ENCODE data around the gene GPRIN1. TPM values are rescaled to one million over a fixed set of nuclear protein-coding genes. Genes with fewer than 3 reads are reported as not detected.

The GPRIN1 gene
- total RNA-seq, 1 experiment from 2014 or later, result 1.9 TPM

DNA sequence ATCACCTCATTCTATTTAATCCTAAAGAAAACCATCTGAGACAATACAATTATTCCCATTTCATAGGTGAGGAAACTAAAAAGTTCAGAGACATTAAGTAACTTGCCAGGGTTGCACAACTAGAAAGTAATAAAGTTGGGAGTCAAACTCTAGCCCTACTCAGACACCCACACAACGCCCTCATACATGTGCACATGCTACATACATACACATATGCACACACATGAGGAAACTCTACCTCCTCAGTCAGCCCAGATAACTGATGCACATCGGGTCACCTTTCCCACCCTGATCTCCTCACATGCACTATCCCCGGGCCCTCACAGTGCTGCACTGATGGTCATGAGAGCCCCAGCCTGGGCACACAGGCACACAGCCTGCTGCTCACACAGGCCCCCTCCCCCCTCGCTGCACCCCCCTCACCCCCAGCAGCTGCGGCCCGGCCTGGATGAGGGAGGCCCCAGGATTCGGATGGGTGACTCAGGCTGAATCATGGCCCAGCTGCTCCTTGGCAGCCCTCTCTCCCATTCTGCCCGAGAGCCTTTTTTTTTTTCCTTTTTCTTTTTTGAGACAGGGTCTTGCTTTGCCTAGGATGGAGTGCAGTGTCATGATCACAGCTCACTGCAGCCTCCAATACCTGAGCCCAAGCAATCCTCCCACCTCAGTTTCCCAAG is 5.0 kb upstream of the GPRIN1 start:
- no peak for DNase-seq
- Histone ChIP-seq H3K9me2 (replicated peaks; ENCODE audit: insufficient read depth, low read length) (no peaks in the 10 kb centered on the region), H3K9ac (ENCODE audit: low read length) (no peak overlapping the region), H4K20me1 (ENCODE audit: insufficient read depth, low read depth, low read length) (no peaks in the 10 kb centered on the region), H2AFZ (ENCODE audit: low read length) (no peak overlapping the region), H3K27me3 (ENCODE audit: low read length) (no peaks in the 10 kb centered on the region), H3K9me3 (ENCODE audit: low read length) (no peaks in the 10 kb centered on the region), H3K4me2 (ENCODE audit: low read depth, low read length, poor library complexity, severe bottlenecking) (no peak overlapping the region), H3K4me3 (ENCODE audit: low read length) (no peak overlapping the region), H3K79me2 (ENCODE audit: low read length) (no peaks in the 10 kb centered on the region), H3K36me3 (ENCODE audit: insufficient read depth, low read length) (no peaks in the 10 kb centered on the region), H3K27ac (ENCODE audit: low read length) (no peak overlapping the region), H3K4me1 (ENCODE audit: low read length) (peaks cover 5% of the 10 kb centered on the region)

DNA sequence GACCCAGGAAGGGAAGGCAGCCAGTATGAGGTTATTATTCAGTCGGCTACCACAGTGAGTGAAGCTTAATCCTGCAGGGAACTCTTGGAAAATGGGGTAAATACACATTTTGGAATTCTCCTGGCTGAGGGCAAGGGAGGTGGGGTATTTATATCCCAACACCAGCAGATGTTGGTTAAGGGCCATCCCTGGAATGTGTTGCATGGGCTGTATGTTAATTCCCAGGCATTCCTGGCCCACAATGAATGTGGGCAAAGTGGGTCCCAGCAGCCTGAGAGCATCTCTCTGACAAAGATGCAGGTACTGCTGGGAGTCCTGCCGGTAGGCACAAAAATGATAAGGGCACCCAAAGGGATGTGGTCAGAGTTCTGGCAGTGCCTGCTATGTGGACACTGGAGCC is 2.9 kb upstream of the GPRIN1 start:
- no peak for DNase-seq
- H3K27ac ChIP-seq (ENCODE audit: low read length), result no peak overlapping the region
- H2AFZ ChIP-seq (ENCODE audit: low read length), result no peak overlapping the region
- H3K36me3 ChIP-seq (ENCODE audit: insufficient read depth, low read length), result no peaks in the 10 kb centered on the region
- no peaks in the 10 kb centered on the region for H3K9me3 ChIP-seq (ENCODE audit: low read length)
- no peaks in the 10 kb centered on the region for H3K27me3 ChIP-seq (ENCODE audit: low read length)
- peaks cover 15% of the 10 kb centered on the region; the same call in 1 of the 2 replicates for H4K20me1 ChIP-seq (ENCODE audit: insufficient read depth, low read depth, low read length)
- no peaks in the 10 kb centered on the region for H3K9me2 ChIP-seq (replicated peaks; ENCODE audit: insufficient read depth, low read length)
- H3K9ac ChIP-seq (ENCODE audit: low read length), result no peak overlapping the region
- H3K4me3 ChIP-seq (ENCODE audit: low read length), result no peak overlapping the region
- peaks cover 12% of the 10 kb centered on the region for H3K4me1 ChIP-seq (ENCODE audit: low read length)
- no peaks in the 10 kb centered on the region for H3K79me2 ChIP-seq (ENCODE audit: low read length)
- no peak overlapping the region for H3K4me2 ChIP-seq (ENCODE audit: low read depth, low read length, poor library complexity, severe bottlenecking)

DNA sequence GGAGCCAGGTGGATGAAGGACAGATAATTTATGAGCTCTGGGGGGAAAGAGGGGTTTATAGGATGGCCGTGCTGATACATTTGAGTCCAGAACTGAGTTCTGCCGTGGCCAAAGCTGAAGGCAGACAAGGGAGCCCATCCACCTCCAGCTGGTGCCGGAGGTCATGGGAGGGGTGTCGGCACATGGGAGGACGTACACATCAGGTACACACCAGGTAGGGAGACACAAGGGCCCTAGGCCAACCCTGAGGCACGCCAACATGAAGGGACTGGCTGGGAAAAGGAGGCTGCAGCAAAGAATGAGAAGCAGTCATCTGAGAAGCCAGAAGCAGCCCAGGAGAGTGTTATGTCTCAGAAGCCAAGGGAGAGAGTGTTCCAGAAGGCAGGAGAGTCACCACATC is 2.1 kb upstream of the GPRIN1 start:
- H3K4me2 ChIP-seq (ENCODE audit: low read depth, low read length, poor library complexity, severe bottlenecking), result no peak overlapping the region
- no peak for DNase-seq
- no peaks in the 10 kb centered on the region for H3K9me3 ChIP-seq (ENCODE audit: low read length)
- no peak overlapping the region for H3K9ac ChIP-seq (ENCODE audit: low read length)
- H3K4me1 ChIP-seq (ENCODE audit: low read length), result peaks cover 12% of the 10 kb centered on the region
- peaks cover 15% of the 10 kb centered on the region; the same call in 1 of the 2 replicates for H4K20me1 ChIP-seq (ENCODE audit: insufficient read depth, low read depth, low read length)
- H3K27ac ChIP-seq (ENCODE audit: low read length), result no peak overlapping the region
- no peaks in the 10 kb centered on the region for H3K36me3 ChIP-seq (ENCODE audit: insufficient read depth, low read length)
- H3K4me3 ChIP-seq (ENCODE audit: low read length), result no peak overlapping the region
- no peak overlapping the region for H2AFZ ChIP-seq (ENCODE audit: low read length)
- no peaks in the 10 kb centered on the region for H3K27me3 ChIP-seq (ENCODE audit: low read length)
- H3K79me2 ChIP-seq (ENCODE audit: low read length), result no peaks in the 10 kb centered on the region
- no peaks in the 10 kb centered on the region for H3K9me2 ChIP-seq (replicated peaks; ENCODE audit: insufficient read depth, low read length)

DNA sequence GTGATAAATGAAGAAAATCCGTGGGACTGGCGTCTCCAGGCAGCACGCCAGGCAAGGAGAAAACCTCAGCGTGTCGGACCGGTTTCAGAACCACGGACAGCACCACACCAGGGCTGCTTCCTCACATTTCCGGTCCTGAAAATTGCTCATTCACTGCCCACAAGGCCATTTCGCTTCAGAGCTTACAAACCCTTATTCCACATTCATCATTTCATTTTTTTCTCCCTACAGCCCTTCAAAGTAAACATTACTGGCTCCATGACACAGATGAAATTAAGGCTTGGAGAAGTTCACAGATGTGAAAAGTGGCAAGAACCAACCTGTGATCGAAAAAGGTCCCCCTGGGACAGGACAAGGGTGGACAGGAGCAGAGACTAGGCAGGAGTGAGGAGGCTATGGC is 1.5 kb upstream of the GPRIN1 start:
- Histone ChIP-seq H3K9ac (ENCODE audit: low read length) (no peak overlapping the region), H3K27ac (ENCODE audit: low read length) (no peak overlapping the region), H2AFZ (ENCODE audit: low read length) (no peak overlapping the region), H3K4me2 (ENCODE audit: low read depth, low read length, poor library complexity, severe bottlenecking) (no peak overlapping the region), H3K36me3 (ENCODE audit: insufficient read depth, low read length) (no peaks in the 10 kb centered on the region), H4K20me1 (ENCODE audit: insufficient read depth, low read depth, low read length) (peaks cover 20% of the 10 kb centered on the region; the same call in 1 of the 2 replicates), H3K4me1 (ENCODE audit: low read length) (peaks cover 12% of the 10 kb centered on the region), H3K27me3 (ENCODE audit: low read length) (no peaks in the 10 kb centered on the region), H3K9me3 (ENCODE audit: low read length) (no peaks in the 10 kb centered on the region), H3K9me2 (replicated peaks; ENCODE audit: insufficient read depth, low read length) (no peaks in the 10 kb centered on the region), H3K4me3 (ENCODE audit: low read length) (no peak overlapping the region), H3K79me2 (ENCODE audit: low read length) (no peaks in the 10 kb centered on the region)
- peak; percentile 80 for DNase-seq

DNA sequence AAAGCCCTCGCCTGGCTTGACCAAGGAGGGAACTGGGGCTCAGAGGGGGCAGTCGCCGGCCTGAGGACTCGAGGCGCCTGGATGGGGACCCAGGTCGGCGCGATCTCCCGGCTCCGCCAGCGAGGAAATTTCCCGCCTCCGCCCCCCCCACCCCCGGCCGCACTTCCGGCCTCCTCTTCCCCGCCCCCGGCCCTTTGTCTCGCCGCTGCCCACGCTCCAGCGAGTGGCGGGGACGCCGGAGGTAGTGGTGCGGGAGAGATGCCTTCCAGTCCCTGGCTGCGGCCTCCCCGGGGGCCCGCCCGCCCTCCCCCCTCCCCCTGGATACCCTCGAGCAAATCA is 448 bp upstream of the GPRIN1 start:
- Histone ChIP-seq H3K4me2 (ENCODE audit: low read depth, low read length, poor library complexity, severe bottlenecking) (peak overlapping the region; percentile 95), H3K9me2 (replicated peaks; ENCODE audit: insufficient read depth, low read length) (no peaks in the 10 kb centered on the region)

DNA sequence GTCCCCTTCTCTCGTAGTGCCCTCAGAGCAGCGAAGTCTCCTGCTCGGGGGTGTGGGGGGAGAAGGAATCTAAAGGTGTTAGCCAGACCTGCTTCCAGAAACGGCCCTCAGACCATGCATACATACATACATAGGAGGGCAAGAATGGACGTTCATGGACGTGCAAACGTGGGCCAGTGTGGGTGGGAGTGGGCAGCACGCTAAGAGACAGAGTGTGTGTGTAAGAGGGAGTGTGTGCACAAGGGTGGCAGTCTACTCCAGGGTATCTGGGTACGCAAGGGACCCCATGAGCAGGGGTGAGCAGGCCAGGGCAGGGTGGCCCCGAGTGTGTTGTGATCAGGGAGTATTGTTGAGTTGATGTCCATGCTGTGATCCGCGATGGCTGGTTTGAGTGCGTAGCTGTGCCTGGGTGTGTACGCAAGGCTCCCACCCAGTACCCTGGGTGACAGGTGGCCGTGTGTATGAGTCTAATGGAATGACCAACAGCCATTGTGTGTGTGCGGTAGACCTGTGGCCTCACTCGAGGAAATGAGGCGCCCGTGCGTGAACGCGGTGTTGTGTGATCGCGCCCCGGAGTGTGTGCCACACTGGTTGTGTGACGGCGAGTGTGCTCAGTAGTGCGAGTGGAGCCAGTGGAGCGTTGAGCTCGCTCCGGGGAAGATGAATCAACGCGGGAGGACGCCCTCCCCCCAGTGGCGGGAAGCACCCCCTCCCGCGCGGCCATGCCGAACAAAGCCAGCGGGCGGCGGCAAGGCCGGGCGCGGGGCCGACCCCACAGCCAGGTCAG is 826 bp downstream of the GPRIN1 start:
- DNase-seq, result peak; percentile 61
- Histone ChIP-seq H3K9ac (ENCODE audit: low read length) (peak overlapping the region; percentile 74), H3K4me3 (ENCODE audit: low read length) (peak overlapping the region; percentile 76)

More for the DNA sequence above, 448 bp upstream of the GPRIN1 start:
- H3K27me3 ChIP-seq (ENCODE audit: low read length), result no peaks in the 10 kb centered on the region
- H2AFZ ChIP-seq (ENCODE audit: low read length), result peak overlapping the region; percentile 97
- H3K9ac ChIP-seq (ENCODE audit: low read length), result peak overlapping the region; percentile 80
- H4K20me1 ChIP-seq (ENCODE audit: insufficient read depth, low read depth, low read length), result peaks cover 24% of the 10 kb centered on the region; the same call in 1 of the 2 replicates
- peaks cover 12% of the 10 kb centered on the region for H3K4me1 ChIP-seq (ENCODE audit: low read length)
- H3K27ac ChIP-seq (ENCODE audit: low read length), result no peak overlapping the region
- DNase-seq, result no peak
- H3K36me3 ChIP-seq (ENCODE audit: insufficient read depth, low read length), result no peaks in the 10 kb centered on the region
- peak overlapping the region; percentile 76; the same call in 1 of the 2 replicates for H3K4me3 ChIP-seq (ENCODE audit: low read length)
- H3K9me3 ChIP-seq (ENCODE audit: low read length), result no peaks in the 10 kb centered on the region
- H3K79me2 ChIP-seq (ENCODE audit: low read length), result no peaks in the 10 kb centered on the region

DNA sequence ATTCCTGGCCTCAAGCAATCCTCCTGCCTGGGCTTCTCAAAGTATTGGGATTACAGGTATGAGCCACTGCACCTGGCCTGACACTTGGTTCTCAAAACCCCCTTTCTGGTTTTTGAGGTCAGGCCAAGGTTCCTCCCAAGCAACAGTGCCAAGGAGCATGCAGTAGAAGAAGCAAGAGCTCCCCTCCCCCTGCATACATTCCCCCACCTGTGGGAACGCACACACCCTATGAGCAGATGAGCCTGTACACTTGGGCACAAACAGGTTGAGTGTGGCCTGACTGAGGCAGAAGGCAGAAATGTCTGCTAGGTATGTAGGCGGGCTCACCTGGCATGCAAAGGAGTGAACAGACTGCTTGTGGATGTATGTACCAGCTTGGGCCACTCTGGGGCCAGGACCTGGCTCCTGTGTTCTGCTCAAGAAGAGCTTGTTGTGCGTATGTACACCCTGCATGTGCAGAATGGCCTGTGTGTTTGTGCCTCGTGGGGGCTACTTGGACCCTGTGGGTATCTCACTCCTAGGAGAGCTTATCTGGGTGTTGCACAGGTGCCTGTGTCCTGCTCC is 1.7 kb downstream of the GPRIN1 start:
- H3K9ac ChIP-seq (ENCODE audit: low read length), result no peak overlapping the region
- H3K4me3 ChIP-seq (ENCODE audit: low read length), result no peak overlapping the region
- peaks cover 31% of the 10 kb centered on the region; the same call in 1 of the 2 replicates for H4K20me1 ChIP-seq (ENCODE audit: insufficient read depth, low read depth, low read length)
- H3K79me2 ChIP-seq (ENCODE audit: low read length), result no peaks in the 10 kb centered on the region
- peaks cover 12% of the 10 kb centered on the region for H3K4me1 ChIP-seq (ENCODE audit: low read length)
- no peak overlapping the region for H3K27ac ChIP-seq (ENCODE audit: low read length)
- no peaks in the 10 kb centered on the region for H3K9me3 ChIP-seq (ENCODE audit: low read length)
- no peak overlapping the region for H2AFZ ChIP-seq (ENCODE audit: low read length)
- no peak for DNase-seq
- H3K4me2 ChIP-seq (ENCODE audit: low read depth, low read length, poor library complexity, severe bottlenecking), result no peak overlapping the region
- no peaks in the 10 kb centered on the region for H3K27me3 ChIP-seq (ENCODE audit: low read length)
- H3K9me2 ChIP-seq (replicated peaks; ENCODE audit: insufficient read depth, low read length), result no peaks in the 10 kb centered on the region
- H3K36me3 ChIP-seq (ENCODE audit: insufficient read depth, low read length), result no peaks in the 10 kb centered on the region

More for the DNA sequence above, 826 bp downstream of the GPRIN1 start:
- Histone ChIP-seq H3K9me3 (ENCODE audit: low read length) (no peaks in the 10 kb centered on the region), H3K79me2 (ENCODE audit: low read length) (no peaks in the 10 kb centered on the region), H3K9me2 (replicated peaks; ENCODE audit: insufficient read depth, low read length) (no peaks in the 10 kb centered on the region), H3K4me1 (ENCODE audit: low read length) (peaks cover 12% of the 10 kb centered on the region), H3K36me3 (ENCODE audit: insufficient read depth, low read length) (no peaks in the 10 kb centered on the region), H4K20me1 (ENCODE audit: insufficient read depth, low read depth, low read length) (peaks cover 24% of the 10 kb centered on the region; the same call in 1 of the 2 replicates), H2AFZ (ENCODE audit: low read length) (no peak overlapping the region), H3K27me3 (ENCODE audit: low read length) (no peaks in the 10 kb centered on the region), H3K4me2 (ENCODE audit: low read depth, low read length, poor library complexity, severe bottlenecking) (peak overlapping the region; percentile 95), H3K27ac (ENCODE audit: low read length) (no peak overlapping the region)

DNA sequence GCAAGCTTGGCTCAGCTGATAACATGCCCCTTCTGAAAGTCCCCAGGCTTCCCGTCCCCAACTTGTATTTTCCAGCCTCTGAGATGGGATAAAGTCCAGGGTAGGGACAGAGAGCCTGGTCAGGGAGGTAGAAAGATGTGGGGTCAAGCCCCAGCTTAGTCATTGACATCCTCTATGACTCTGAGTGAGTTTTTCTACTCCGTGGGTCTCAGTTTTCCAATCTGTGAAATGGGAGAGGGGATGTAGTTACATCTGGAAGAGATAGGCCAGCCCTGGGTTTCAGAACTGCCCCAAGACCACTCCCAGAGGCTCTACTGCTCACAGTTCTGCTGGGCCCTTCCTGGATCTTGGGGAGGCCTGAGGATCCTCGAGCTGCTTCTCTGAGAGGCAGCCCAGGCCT is 3.1 kb downstream of the GPRIN1 start:
- Histone ChIP-seq H3K4me3 (ENCODE audit: low read length) (no peak overlapping the region), H3K27ac (ENCODE audit: low read length) (no peak overlapping the region), H3K36me3 (ENCODE audit: insufficient read depth, low read length) (no peaks in the 10 kb centered on the region), H3K9me2 (replicated peaks; ENCODE audit: insufficient read depth, low read length) (no peaks in the 10 kb centered on the region), H3K9me3 (ENCODE audit: low read length) (no peaks in the 10 kb centered on the region), H3K27me3 (ENCODE audit: low read length) (no peaks in the 10 kb centered on the region), H3K9ac (ENCODE audit: low read length) (no peak overlapping the region), H3K4me1 (ENCODE audit: low read length) (peaks cover 12% of the 10 kb centered on the region), H4K20me1 (ENCODE audit: insufficient read depth, low read depth, low read length) (peaks cover 38% of the 10 kb centered on the region; the same call in 1 of the 2 replicates), H3K4me2 (ENCODE audit: low read depth, low read length, poor library complexity, severe bottlenecking) (no peak overlapping the region), H3K79me2 (ENCODE audit: low read length) (no peaks in the 10 kb centered on the region), H2AFZ (ENCODE audit: low read length) (no peak overlapping the region)
- DNase-seq, result no peak
